A204.1 (cell line): ENCODE data around the gene ADAM12.

Source experiments
- FAIRE-seq: peaks from 2 replicates; lab custom pipeline; 2012; peaks lifted over from hg19 to GRCh38; lab: Jason Lieb, UNC

ADAM12 gene

GRCh38 chr10:126012485-126012884 is 375.8 kb downstream of the ADAM12 start:
- FAIRE-seq = no peak

- no peak for FAIRE-seq
These were observed 376.3 kb downstream of the ADAM12 start for GRCh38 chr10:126011995-126012394.

DNA sequence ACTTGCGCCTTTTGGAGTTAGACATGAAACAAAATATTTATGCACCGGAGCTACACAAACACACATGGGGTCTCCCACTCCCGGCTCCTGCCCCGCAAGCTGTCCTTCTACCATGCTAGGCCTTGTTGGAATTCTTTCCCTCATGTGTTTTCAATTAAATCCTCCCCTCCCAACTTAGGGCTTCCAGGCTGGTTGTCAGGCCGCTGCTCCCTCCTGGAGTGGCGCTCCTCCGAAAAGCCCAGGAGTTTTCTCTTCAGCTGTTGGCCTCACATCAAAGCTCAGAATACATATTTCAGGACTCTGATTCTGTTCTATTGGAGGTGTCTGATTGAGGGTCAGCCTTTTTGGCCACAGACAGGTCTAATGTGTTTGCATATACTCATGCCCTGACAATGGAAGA is 378.6 kb downstream of the ADAM12 start:
- no peak for FAIRE-seq

DNA sequence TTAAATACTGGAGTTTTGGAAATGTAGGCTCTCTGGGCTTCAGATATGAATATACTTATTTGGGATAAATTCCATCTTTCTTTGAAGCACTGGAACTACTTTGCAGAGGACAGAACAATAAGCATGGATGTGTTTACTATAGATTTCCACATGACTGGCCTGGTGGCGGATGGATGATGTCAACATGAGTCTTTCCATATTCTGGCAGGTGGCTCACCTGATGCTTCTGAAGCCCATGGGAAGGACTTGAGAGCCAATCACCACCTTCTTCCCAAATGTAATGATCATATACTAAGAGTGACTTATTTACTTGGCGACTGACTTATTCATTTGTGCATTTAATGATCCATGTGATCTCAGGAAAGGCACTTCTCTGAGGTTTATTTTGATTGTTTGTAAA is 381.4 kb downstream of the ADAM12 start:
- FAIRE-seq = no peak

DNA sequence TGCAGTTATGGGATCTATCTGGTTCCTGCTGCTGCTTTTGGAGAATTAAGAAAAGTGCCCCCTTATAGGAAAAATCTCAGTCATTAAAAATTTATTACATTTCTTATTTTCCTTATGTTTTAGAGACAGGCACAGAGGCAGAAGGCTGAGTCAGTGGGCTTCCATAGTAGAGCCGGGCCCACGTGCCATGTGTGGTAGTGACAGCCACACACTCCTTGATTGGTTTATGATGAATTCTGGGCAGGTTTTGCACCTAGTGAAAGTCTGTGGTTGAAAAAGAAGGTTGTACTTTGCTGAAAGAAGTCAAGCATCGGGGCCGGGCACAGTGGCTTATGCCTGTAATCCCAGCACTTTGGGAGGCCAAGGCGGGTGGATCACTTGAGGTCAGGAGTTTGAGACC is 382.0 kb downstream of the ADAM12 start:
- FAIRE-seq = no peak

- FAIRE-seq = no peak
These were observed 383.5 kb downstream of the ADAM12 start for GRCh38 chr10:126004752-126005151.

- no peak for FAIRE-seq
These were observed 386.7 kb downstream of the ADAM12 start for GRCh38 chr10:126001576-126001975.

DNA sequence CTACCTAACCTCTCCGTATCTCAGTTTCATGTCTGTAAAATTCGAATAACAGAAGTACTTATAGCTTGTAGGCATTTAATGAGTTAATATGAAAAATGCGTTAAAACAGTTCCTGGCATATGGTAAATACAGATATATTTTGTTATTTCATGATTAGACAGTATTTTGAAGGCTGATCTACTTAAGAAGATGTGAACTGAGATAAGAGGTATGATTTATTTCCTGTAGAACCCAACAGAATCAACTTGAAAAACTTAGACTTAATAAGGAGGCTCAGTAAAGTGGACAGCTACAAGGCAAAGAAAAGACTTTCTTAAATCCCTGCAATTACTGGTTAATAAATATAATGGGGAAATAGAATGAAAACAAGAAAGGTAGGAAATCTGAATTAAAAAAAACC is 388.6 kb downstream of the ADAM12 start:
- FAIRE-seq = no peak

GRCh38 chr10:125997586-125997985 is 390.7 kb downstream of the ADAM12 start:
- FAIRE-seq = no peak

GRCh38 chr10:125995726-125996304 is 392.5 kb downstream of the ADAM12 start:
- no peak for FAIRE-seq

DNA sequence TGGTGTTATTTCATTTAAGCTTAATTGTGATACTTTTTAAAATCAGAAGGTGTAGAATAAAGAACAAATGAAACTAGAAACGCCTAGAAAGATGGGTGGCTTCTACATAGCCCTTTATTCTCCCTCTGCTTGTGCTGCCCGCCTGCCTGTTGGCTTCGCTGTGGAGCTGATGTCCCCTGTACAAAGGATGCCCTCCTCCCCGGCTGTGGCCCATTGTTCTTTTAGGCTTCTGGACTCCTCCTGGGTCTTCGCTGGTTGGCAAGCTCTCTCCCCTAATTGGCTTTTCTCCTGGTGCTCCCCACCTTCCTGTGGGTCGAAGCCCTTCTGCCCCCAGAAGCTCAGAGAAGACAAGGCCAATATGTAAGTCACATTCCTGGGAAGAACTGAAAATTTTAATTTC is 393.7 kb downstream of the ADAM12 start:
- no peak for FAIRE-seq

GRCh38 chr10:125992254-125992653 is 396.0 kb downstream of the ADAM12 start:
- FAIRE-seq = no peak

GRCh38 chr10:125991392-125991791 is 396.9 kb downstream of the ADAM12 start:
- no peak for FAIRE-seq

- no peak for FAIRE-seq
These were observed 397.3 kb downstream of the ADAM12 start for GRCh38 chr10:125990974-125991373.

DNA sequence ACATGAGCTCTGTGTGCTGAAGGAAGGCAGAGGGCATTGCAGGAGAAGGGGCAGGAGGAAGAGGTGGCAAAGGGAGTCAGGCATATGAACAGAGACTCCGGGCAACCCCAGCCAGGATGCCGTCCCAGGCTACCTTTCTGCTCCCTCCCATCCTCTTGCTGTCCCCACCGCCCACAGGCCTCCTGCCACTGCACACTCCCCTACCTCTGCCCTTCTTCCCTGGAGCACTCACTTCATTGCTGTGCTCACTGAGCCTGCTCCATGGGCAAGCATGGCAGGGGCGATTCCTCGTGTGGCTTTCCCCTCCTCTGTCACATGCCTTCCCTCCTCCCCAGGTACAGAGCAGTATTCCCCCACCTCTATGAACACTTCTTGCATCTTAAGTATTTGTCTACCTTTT is 398.5 kb downstream of the ADAM12 start:
- no peak for FAIRE-seq

GRCh38 chr10:125985557-125986240 is 402.6 kb downstream of the ADAM12 start:
- no peak for FAIRE-seq

DNA sequence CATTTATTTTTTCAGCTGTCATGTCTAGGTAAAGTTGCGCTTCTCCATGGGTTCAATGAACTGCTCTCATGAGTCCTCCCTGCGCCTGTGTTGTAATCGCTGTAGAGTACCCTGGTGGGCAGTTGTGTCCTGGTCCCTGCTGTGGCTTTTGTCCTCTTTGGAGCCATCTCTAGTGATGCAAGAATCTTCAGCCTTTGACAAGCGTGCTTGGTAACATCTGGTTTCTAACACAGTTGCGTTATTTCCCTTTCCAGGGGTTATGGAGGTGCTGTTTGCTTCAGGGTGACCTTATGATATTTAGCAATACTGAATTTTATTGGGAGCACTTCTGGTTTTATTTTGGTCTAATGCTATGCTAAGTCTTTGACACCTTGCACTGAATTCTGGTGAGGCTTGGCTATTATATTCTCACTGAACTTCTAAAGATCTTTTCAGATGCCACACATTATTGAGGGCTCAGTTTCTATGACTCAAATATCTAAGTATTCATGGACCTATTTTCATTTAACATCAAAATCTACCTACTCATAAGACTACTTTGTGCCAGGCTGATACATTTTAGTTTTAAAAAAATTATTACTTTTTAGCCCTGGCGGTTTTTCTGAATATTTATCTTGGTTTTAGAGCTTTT is 403.3 kb downstream of the ADAM12 start:
- FAIRE-seq = no peak

DNA sequence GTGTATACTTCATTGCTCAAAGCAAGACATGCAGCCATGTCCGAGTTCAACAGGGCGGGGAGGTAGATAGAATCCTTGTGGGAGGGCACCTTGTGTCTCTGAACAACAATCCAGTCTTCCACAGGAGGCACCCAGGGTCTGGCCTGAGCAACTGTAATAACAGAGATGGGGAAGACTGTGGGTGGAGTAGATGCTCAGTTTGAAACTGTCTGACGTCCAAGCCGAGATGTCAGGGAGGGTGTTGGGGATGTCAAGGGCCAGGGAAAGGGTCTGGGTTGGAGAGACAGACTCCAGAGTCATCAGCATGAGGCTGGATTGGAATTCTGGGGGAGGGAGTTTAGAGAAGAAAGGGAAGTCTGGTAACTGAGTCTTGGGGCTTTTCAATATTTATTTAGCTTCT is 403.9 kb downstream of the ADAM12 start:
- FAIRE-seq = no peak

DNA sequence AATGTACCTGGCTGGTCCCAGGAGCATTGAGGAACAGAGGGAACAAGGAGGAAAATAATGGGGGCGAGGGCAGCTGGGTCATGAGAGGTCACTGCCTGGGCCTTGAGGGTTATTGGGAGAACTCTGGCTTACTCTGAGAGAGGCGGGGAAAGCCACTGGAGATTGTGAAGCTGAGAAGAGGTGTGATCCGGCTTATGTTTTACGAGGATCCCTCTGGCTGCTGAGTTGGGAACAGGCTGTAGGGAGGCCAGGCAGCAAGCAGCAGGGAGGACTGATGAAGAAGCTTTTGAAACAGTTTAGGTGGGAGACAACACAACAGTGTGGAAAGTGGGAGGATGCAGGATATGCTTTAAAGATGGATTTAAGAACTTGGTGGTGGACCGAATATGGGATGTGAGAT is 404.6 kb downstream of the ADAM12 start:
- FAIRE-seq = no peak

- FAIRE-seq = no peak
These were observed 405.1 kb downstream of the ADAM12 start for GRCh38 chr10:125983161-125983560.

- peak; percentile 86 for FAIRE-seq
These were observed 405.9 kb downstream of the ADAM12 start for GRCh38 chr10:125982260-125982948.

GRCh38 chr10:125980521-125981035 is 407.7 kb downstream of the ADAM12 start:
- FAIRE-seq = no peak

DNA sequence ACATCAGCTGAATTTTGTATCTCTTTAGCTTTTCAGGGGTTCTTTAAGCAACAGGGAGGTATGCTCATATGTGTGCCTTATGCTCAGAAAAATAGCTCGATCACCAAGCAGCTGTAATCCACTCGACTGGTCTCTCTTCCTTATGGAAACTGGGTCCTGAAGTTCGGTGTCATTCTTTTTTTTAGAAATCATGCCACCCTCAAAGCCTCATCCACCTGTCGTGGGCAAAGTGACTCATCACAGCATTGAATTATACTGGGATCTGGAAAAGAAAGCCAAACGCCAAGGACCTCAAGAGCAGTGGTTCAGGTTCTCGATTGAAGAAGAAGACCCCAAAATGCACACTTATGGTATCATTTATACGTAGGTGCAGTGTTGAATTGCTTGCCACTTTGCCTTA is 408.3 kb downstream of the ADAM12 start:
- no peak for FAIRE-seq
